ENCODE data around the gene CRTC2.
A peak's percentile ranks its signal among the peaks of the same experiment; 100 is the strongest.
"Not testable (repeated sequence)": the region's sequence is repeated elsewhere in the genome, so short reads cannot be mapped to it uniquely, and the experiment has no call there.

Gene CRTC2

DNA sequence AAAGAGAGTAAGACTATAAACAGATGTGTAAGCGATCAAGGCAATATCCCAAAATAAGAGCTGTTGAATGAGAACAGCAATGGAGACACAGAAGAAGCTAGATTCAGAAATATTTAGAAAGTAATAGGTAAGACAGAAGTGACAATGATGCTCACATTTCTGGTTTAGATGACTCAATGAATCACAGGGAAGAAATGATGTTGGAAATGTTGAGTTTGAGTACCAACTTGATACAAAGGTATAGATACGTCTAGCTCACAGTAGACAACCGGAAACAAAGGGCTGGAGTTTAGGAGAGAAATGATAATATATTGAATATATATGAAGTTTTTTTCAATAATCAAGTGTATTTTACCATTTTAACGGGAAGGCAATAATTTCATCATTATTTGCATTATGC, 42.1 kb downstream of the CRTC2 start:
- no peak overlapping the region for H3K27ac ChIP-seq
- H3K4me3 ChIP-seq, result no peak overlapping the region

DNA sequence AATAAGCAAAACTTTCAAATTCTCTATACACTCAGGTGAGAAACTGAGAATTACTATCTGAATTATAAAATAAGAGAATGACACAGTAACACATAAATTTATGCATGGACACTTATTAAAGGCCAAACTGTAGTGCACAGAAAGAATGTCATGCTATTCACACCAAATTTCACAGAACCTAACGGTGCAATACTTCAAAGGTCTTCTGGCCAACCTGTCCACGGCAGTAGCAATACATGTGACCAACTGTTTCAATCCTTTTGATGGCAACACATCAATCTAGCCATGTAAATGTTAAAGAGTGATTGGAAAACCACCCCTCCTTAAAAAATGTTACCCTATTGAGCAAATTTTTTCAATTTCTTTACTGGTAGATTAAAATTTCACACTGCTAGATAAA, 46.1 kb downstream of the CRTC2 start:
- Histone ChIP-seq H3K4me3 (no peak overlapping the region), H3K27ac (no peak overlapping the region)

DNA sequence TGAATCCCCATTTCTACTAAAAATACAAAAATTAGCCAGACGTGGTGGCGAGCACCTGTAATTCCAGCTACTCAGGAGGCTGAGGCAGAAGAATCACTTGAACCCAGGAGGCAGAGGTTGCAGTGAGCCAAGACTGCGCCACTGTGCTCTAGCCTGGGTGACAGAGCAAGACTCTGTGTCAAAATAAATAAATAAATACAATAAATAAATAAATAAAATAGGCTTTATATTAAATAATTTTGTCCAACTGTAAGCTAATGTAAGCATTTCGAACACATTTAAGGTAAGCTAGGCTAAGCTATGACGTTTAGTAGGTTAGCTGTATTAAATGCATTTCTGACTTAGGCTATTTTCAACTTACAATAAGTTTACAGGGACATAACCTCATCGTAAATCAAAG, 47.9 kb downstream of the CRTC2 start:
- H3K4me3 ChIP-seq, H3K27ac ChIP-seq: not testable (repeated sequence)

DNA sequence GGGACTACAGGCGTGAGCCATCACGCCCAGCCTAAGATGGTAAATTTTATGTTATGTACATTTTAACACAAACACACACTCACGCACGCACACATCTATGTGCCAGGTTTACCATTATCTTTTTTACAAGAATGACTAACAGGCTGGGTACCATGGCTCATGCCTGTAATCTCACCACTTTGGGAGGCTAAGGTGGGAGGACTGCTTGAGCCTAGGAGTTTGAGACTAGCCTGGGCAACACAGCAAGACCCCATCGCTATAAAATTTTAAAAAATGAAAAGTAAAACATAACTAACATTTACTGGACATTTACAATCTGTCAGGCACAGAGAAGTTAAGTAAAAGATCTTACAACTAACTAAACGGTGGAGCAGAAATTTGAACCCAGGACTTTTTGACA, 50.3 kb downstream of the CRTC2 start:
- H3K4me3 ChIP-seq, result no peak overlapping the region
- no peak overlapping the region for H3K27ac ChIP-seq

DNA sequence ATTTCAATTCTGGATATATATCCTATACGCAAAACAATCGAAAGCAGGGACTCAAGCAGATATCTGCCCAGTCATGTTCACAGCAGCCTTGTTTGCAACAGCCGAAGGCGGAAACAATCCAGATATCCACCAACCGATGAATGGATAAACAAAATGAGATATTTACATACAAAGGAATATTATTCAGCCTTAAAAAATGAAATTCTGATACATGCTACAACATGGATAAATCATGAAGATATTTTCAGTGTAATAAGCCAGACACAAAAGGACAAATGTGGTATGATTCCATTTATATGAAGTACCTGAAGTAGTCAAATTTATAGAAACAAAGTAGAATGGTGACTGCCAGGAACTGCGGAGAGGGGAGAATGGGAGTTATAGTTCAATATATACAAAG, 51.3 kb downstream of the CRTC2 start:
- H3K27ac ChIP-seq, result no peak overlapping the region
- no peak overlapping the region for H3K4me3 ChIP-seq

DNA sequence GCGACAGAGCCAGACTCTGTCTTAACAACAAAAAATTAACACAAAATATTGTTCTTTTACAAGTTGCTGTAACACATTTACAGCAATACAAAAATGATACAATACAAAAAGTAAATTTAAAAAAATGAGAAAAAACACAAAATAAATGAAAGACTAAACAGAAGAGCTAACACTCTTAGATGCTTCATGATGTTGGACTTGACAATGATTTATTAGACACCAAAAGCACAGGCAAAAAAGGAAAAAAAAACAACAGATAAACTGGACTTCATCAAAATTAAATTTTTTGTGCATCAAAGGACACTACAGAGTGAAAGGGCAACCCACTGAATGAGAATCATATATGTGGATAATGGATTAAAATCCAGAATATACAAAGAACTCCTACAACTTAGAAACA, 52.0 kb downstream of the CRTC2 start:
- no peak overlapping the region for H3K4me3 ChIP-seq
- peak overlapping the region in 1 of 21 experiments; percentile 39 for H3K27ac ChIP-seq

DNA sequence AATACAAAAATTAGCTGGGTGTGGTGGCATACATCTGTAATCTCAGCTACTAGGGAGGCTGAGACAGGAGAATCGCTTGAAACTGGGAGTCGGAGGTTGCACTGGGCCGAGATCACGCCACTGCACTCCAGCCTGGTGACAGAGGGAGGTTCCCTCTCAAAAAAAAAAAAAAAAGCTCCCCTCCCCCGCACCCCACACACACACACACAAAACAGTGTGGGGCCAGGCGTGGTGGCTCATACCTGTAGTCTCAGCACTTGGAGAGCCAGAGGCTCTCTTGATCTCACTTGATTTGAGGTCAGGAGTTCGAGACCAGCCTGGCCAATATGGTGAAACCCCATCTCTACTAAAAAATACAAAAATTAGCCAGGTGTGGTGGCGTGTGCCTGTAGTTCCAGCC, 52.5 kb downstream of the CRTC2 start:
- H3K4me3 ChIP-seq, result not testable (repeated sequence)
- peak overlapping the region in 1 of 21 experiments; percentile 39 for H3K27ac ChIP-seq

DNA sequence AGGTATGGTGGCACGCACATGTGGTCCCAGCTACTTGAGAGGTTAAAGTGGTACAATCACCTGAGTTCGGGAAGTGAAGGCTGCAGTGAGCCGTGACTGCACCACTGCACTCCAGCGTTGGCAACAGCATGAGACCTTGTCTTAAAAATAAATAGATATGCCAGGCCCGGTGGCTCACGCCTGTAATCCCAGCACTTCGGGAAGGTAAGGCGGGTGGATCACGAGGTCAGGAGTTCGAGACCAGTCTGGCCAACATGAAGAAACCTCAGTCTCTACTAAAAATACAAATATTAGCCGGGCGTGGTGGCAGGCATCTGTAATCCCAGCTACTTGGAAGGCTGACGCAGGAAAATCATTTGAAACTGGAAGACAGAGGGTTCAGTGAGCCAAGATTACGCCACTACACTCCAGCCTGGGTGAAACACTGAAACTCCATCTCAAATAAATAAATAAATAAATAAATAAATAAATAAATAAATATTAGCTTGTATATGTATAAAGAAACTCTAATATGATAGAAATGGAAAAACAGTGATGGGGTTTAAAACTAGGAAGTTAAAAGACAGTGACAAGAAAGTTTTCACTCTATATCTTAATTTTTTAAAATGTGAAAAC, 54.5 kb downstream of the CRTC2 start:
- no peak overlapping the region for H3K4me3 ChIP-seq
- peak overlapping the region in 4 of 21 experiments; percentile 4 to 57 (median 28) for H3K27ac ChIP-seq

DNA sequence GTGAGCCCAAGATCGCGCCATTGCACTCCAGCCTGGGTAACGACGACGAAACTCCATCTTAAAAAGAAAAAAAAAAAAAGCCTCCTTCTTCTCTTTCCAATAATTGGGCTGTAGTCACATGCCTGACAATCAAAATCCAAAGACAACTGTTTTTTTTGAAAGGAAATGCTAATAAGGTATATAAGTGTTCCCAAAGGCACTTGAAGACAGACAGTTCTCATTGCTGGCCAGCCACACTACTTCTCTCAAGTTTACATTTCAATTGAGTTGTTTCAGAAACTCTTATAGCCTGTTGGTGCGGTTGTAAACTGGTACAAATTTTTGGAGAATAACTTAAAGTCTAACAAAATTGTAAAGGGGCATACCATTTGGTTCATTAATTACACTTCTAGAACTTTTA, 58.9 kb downstream of the CRTC2 start:
- Histone ChIP-seq H3K4me3 (no peak overlapping the region), H3K27ac (no peak overlapping the region)
